HG03025 (cell line): ENCODE data around the gene ATAD2B.

Experiments used
- ATAC-seq: cut with Tn5 transposase; IDR thresholded peaks from one replicate; pipeline ENCODE4 v1.9.1; 2021; ENCODE audit warnings: mild to moderate bottlenecking, moderate library complexity; ENCODE audit not compliant: unreplicated experiment, low FRiP score

Gene ATAD2B

DNA sequence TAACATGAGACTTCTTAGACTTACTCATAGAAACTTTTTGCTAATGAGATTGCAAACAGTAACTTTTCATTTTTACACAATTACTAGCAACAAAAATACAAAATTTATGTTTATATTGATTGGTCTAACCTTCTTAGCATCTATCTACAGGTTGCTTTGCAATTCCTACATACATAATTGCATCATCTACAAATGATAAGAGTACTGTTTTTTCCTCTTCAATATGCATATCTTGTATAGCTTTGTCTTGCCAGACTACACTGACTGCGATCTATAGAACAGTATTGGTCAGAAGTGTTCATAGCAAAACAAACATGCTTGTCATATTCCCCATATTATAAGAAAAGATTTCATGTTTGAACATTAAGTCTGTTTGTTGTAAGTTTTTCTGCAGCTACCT is 87.9 kb downstream of the ATAD2B start:
- no peak for ATAC-seq

GRCh38 chr2:23838581-23838980 is 88.3 kb downstream of the ATAD2B start:
- no peak for ATAC-seq

- no peak for ATAC-seq
Observed at GRCh38 chr2:23837871-23838270, 89.1 kb downstream of the ATAD2B start.

GRCh38 chr2:23836971-23837565 is 89.9 kb downstream of the ATAD2B start:
- ATAC-seq = no peak

DNA sequence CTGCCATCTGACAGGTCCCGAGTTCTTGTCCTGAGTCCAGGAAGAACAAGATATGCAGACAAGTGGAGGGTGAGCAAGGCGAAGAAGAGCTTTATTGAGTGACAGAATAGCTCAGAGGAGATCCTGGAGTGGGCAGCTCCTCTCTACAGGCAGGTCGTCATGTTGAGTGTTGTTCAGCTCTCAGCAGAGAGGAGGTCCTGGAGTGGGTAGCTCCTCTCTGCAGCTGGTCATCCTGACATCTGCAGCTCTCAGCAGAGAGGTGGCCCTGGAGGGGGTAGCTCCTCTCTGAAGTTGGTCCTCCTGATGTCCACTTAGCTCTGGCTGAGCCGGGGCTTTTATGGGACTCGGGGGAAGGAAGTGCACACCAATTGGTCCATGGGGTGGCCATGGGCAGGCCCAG is 90.4 kb downstream of the ATAD2B start:
- ATAC-seq = no peak

GRCh38 chr2:23835988-23836387 is 90.9 kb downstream of the ATAD2B start:
- ATAC-seq = no peak

- ATAC-seq = no peak
Observed at GRCh38 chr2:23835423-23835822, 91.5 kb downstream of the ATAD2B start.

GRCh38 chr2:23828986-23829385 is 97.9 kb downstream of the ATAD2B start:
- ATAC-seq = no peak

- no peak for ATAC-seq
Observed at GRCh38 chr2:23828256-23828980, 98.5 kb downstream of the ATAD2B start.

DNA sequence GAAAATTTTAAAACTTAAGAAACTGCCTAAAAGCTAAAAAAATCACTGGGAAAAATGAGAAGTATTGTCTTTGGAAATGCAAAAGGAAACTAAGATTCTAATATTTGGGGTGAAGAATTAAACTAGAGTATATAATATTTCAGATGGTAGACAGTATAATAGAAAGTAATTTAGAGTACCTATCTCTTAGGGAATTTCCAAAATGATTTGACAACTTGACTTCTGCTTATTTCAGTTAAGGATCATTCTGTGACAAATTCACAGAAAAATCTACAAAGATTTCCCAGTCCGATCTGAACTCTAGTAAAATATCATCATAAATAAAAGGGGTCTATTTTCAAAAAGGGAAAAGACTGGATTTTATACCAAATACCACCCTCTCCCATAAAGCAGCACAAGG is 99.6 kb downstream of the ATAD2B start:
- no peak for ATAC-seq

GRCh38 chr2:23826771-23827170 is 100.2 kb downstream of the ATAD2B start:
- no peak for ATAC-seq

GRCh38 chr2:23826040-23826439 is 100.9 kb downstream of the ATAD2B start:
- no peak for ATAC-seq

DNA sequence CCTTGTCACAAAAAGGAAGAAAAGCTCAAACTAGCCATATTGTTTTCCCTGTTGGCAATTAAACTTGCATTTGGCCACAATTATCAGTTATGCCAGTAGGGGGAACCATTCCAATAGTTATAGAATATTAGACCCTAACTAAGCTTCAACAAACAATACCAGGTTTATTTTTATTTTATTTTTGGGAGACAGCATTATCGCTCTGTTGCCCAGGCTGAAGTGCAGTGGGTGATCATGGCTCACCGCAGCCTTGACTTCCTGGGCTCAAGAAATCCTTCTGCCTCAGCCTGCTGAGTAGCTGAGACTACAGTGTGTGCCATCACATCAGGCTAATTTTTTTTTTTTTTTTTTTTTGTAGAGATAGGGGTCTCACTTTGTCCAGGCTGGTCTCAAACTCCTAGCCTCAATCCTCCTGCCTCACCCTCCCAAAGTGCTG is 102.1 kb downstream of the ATAD2B start:
- no peak for ATAC-seq

DNA sequence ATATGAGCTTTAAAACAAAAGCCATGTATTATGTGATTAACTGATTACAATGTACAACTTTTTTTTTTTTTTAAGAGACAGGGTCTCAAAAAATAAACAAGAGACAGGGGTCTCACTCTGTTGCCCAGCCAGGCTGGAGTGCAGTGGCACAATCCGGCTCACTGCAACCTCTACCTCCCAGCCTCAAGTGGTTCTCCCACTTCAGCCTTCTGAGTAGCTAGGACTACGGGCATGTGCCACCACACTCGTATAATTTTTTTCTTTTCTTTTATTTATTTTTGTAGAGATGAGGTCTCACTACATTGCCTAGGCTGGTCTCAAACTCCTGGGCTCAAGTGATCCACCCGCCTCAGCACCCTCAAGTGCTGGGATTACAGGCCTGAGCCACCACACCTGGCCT is 103.1 kb downstream of the ATAD2B start:
- no peak for ATAC-seq

DNA sequence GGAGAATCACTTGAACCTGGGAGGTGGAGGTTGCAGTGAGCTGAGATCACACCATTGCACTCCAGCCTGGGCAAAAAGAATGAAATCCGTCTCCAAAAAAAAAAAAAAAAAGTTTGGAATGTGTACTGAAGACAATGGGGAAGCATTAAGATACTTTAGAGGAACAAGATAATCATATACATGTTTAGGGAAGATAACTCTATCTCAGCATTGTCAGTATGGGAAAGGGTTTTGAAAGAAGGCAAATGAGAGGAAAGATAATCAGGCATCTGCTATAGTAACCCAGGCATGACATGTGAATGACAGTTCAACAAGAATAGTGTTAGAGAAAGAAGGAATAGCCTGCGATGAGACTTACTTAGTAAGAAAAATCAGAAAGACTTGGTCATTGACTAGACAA is 112.0 kb downstream of the ATAD2B start:
- ATAC-seq = no peak

DNA sequence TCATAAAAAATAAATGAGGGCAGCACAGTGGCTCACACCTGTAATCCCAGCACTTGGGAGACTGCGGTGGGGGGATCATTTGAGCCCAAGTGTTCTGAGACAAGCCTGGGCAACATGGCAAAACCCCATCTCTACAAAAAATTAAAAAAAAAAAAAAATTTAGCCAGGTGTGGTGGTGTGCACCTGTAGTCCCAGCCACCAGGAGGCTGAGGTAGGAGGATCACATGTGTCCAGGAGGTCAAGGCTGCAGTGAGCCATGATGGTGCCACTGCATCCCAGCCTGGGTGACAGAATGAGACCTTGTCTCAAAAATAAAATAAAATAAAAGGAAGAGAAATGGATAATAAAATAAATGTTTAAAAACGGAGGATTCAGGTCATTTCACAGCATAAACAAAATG is 113.5 kb downstream of the ATAD2B start:
- no peak for ATAC-seq

DNA sequence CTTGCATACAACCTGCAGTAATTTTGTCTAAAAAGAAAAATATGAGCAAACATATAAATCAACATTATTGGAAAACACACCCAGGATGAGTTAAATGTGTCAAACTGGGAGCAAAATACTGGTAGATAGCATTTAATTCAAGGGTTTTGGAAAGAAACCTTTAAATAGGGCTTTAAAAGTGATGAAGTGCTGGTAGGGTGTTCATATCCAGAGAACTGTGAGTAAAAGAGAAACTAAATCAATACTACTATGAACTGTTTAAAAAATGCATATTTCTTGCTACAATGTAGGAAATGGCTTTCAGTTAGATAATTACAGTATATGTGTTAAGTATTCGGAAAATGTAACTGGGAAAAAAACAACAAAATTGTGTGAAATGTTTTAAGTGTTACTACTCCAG is 117.8 kb downstream of the ATAD2B start:
- ATAC-seq = no peak

GRCh38 chr2:23806665-23807249 is 120.2 kb downstream of the ATAD2B start:
- no peak for ATAC-seq

DNA sequence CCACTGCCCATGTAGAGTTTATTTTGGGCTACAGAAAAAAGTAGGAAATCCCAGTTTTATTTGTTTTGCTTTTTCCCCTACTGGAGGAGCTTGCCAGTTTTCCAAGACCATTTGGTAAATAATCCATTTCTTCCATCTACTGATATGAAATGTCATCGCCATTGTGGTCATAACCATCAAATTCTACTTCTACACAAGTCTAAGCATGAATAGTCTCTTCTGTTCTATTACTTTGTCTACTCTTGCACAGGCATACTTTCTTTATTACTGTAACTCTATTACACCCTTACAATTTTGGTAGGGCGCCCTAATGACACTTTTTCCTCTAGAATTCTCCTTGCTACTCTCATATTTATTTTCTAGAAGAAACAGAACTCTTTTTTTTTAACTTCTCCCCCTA is 120.7 kb downstream of the ATAD2B start:
- ATAC-seq = no peak

DNA sequence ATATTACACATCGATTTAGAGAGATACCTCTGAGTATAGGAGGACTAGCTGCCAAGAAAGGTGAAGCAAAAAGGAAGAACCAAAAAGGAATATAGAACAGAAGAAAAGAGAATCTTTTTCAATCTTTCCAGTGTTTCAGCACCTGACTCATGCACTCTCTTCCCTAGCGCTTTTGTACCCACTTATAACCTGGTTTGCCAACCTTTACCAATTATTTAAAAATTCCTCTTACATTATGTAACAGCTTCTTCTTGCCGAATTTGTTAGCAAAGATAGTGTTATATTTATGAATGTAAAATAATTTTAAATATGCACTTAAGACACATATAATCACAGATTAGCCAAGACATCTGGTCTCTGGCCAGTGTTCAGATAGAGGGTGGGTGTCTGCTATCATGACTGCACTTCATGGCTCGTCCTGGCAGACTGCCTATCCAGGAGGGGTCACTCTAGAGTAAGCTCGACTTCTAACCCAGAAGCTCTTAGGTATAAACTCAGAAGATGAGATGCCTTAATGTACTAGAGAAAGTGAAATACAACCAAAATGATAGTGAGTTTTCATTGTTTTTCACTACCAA is 122.9 kb downstream of the ATAD2B start:
- no peak for ATAC-seq

GRCh38 chr2:23803264-23803964 is 123.5 kb downstream of the ATAD2B start:
- ATAC-seq = no peak
